GM10266 (cell line): ENCODE data around the gene GABRG3.

Source experiments
- DNase-seq: peaks from one replicate; pipeline ENCODE4 v3.0.0; 2012; ENCODE audit errors: extremely low spot score
- TF ChIP-seq, protein P1 (sequence below): IDR thresholded peaks from 2 replicates; pipeline ENCODE4 v1.5.1; 2012; ENCODE audit warnings: mild to moderate bottlenecking, low read depth; ENCODE audit not compliant: control insufficient read depth, insufficient read depth; ENCODE audit errors: missing control alignments

The GABRG3 gene

DNA sequence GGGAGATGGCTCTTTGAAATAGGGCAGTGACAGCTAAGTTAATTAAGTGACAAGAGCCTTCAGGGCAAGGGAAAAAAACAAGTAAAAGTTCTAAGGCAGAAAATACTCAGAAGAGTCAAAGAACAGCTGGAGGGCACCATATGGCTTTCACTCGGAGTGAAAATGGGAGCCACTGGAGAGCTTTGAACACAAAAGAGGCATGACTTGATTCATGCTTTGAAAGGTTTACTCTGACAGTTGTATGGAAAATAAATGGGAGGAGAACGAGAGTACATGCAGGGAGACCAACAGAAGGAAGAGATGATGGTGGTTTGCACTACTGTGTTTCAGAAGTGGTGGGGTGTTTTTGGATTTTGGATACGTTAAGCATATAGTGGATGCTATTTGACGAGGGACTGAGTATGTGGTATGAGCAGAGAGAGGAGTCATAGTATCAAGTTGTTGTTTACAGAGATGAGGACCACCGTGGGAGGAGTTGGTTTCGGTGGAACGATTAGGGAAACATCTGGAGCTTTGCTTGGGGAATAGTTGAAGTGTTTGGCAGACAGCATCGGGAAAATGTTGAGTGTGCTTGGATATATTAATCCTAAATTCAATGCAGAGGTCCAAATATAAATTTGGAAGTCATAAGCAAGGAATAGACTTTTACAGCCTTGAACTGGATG is 411.5 kb downstream of the GABRG3 start:
- no peak for DNase-seq
- TF ChIP-seq, protein P1, sequence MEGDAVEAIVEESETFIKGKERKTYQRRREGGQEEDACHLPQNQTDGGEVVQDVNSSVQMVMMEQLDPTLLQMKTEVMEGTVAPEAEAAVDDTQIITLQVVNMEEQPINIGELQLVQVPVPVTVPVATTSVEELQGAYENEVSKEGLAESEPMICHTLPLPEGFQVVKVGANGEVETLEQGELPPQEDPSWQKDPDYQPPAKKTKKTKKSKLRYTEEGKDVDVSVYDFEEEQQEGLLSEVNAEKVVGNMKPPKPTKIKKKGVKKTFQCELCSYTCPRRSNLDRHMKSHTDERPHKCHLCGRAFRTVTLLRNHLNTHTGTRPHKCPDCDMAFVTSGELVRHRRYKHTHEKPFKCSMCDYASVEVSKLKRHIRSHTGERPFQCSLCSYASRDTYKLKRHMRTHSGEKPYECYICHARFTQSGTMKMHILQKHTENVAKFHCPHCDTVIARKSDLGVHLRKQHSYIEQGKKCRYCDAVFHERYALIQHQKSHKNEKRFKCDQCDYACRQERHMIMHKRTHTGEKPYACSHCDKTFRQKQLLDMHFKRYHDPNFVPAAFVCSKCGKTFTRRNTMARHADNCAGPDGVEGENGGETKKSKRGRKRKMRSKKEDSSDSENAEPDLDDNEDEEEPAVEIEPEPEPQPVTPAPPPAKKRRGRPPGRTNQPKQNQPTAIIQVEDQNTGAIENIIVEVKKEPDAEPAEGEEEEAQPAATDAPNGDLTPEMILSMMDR: no peak

DNA sequence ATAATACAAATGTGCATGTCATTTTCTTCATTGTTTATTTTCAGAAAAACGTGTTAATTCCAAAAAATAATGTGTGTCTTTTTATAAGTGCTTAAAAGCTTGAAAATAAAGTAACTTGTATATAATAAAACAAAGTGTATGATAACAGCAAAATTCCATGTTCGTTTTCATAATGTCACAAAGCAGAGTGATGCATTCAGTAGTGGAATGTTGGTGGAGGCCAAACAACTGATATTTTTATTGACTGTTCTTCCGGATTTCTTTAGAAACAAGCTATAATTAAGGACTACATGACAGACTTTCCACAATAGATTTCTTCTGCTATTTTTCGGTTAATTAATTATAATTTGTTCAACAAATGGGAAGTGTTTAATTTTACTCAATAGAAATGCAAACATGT is 412.7 kb downstream of the GABRG3 start:
- TF ChIP-seq, protein P1: no peak
- no peak for DNase-seq

GRCh38 chr15:27392163-27392562 is 421.2 kb downstream of the GABRG3 start:
- no peak for DNase-seq
- TF ChIP-seq, protein P1: no peak

DNA sequence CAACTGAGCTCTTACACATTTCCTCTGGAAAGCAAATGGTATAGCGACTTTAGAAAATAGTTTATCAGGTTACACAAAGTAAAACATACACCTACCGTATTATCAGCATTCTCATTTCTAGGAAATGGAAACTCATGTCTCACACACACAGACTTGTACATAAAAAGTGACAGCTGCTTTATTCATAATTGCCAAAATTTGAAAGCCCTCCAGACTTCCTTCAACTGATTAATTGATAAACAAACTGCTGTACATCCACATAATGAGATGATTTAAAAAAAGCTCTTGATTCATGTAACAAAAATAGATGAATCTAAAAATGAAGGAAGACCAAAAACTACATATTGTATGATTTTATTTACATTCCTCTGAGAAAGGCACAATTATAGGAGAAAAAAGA is 425.5 kb downstream of the GABRG3 start:
- no peak for DNase-seq
- TF ChIP-seq, protein P1: no peak

DNA sequence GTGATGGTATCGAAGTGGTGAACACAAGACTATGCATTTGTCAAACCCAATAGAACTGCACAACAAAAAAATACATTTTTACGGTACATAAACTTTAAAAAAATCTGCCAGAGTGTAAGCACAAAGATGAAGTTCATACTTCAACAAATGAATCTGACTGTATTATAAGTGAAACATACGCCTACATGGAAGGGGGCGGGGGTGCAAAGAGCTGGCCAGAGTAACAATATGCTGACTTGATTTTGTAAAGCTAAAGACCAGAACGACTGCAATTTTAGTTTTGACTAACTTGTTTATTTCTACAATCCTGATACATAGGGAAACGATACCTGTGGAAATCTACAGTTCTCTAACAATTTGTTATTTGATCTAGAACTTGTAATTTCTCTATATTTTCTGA is 426.0 kb downstream of the GABRG3 start:
- DNase-seq: no peak
- TF ChIP-seq, protein P1: no peak

GRCh38 chr15:27398631-27399161 is 427.7 kb downstream of the GABRG3 start:
- DNase-seq: no peak
- TF ChIP-seq, protein P1: no peak

DNA sequence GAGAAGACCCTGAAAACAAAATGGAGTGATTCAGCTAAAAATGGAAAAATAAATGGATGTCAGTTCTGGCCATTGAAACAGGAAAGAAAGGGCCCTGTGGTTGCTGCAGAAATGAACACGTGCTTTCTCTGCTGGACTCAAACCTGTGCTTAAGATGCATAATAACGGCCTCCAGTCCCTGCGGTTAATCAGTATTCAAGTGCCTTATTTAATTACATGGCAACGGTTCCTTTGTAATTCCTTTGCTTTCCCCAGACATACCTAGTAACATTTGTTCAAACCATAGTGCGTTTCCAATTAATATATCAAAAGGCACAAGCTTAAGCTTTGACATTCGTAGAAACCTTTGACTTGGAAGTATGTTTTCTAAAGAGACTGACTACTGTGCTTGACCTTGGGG is 428.3 kb downstream of the GABRG3 start:
- DNase-seq: no peak
- TF ChIP-seq, protein P1: no peak
